NCI-H226 (cell line): Measurements from ENCODE around the gene NFIA.

Source experiments
- DNase-seq: peaks from one replicate; pipeline ENCODE4 v3.0.0-alpha.2; 2015

The NFIA gene

GRCh38 chr1:61280452-61280851 lies 198.1 kb downstream of the NFIA start:
- no peak for DNase-seq

GRCh38 chr1:61282387-61282786 lies 200.0 kb downstream of the NFIA start:
- no peak for DNase-seq

- DNase-seq: no peak
These were observed 202.0 kb downstream of the NFIA start for GRCh38 chr1:61284248-61284854.

GRCh38 chr1:61284936-61285335 lies 202.6 kb downstream of the NFIA start:
- DNase-seq: no peak

GRCh38 chr1:61285371-61285885 lies 203.1 kb downstream of the NFIA start:
- DNase-seq: no peak

- DNase-seq: peak; percentile 59
These were observed 204.7 kb downstream of the NFIA start for GRCh38 chr1:61287014-61287413.

- peak; percentile 64 for DNase-seq
These were observed 205.4 kb downstream of the NFIA start for GRCh38 chr1:61287734-61288133.

GRCh38 chr1:61289232-61290098 lies 207.1 kb downstream of the NFIA start:
- no peak for DNase-seq

- no peak for DNase-seq
These were observed 208.2 kb downstream of the NFIA start for GRCh38 chr1:61290525-61290924.

- no peak for DNase-seq
These were observed 210.8 kb downstream of the NFIA start for GRCh38 chr1:61293197-61293596.

GRCh38 chr1:61293986-61294504 lies 211.7 kb downstream of the NFIA start:
- no peak for DNase-seq

- DNase-seq: no peak
These were observed 212.6 kb downstream of the NFIA start for GRCh38 chr1:61294930-61295329.

GRCh38 chr1:61295818-61296537 lies 213.6 kb downstream of the NFIA start:
- DNase-seq: no peak

GRCh38 chr1:61297887-61298286 lies 215.5 kb downstream of the NFIA start:
- no peak for DNase-seq

GRCh38 chr1:61299463-61299862 lies 217.1 kb downstream of the NFIA start:
- DNase-seq: no peak

GRCh38 chr1:61300899-61301298 lies 218.5 kb downstream of the NFIA start:
- no peak for DNase-seq

GRCh38 chr1:61301824-61302657 lies 219.7 kb downstream of the NFIA start:
- DNase-seq: no peak

GRCh38 chr1:61307422-61308142 lies 225.2 kb downstream of the NFIA start:
- DNase-seq: no peak

- no peak for DNase-seq
These were observed 227.7 kb downstream of the NFIA start for GRCh38 chr1:61310057-61310456.

- no peak for DNase-seq
These were observed 228.2 kb downstream of the NFIA start for GRCh38 chr1:61310538-61310937.

- DNase-seq: no peak
These were observed 231.6 kb downstream of the NFIA start for GRCh38 chr1:61313906-61314422.
